Breast epithelium (tissue), 3 donors: ENCODE data around the gene HNMT.

Source experiments
- POLR2AphosphoS5 ChIP-seq, 3 donors: sonication (generic); formaldehyde crosslinking; IDR thresholded peaks; one replicate each; pipeline ENCODE4 v1.6.1; 2017; ENCODE audit warnings: antibody characterized with exemption in 3 of 3
- TF ChIP-seq, protein P1 (sequence below), 3 donors: fragments of 450-650 bp; IDR thresholded peaks; one replicate each; pipeline ENCODE4 v1.5.1; 2016 to 2017; ENCODE audit warnings: antibody characterized with exemption in 3 of 3, mild to moderate bottlenecking in 3 of 3, moderate library complexity in 3 of 3

DNA sequence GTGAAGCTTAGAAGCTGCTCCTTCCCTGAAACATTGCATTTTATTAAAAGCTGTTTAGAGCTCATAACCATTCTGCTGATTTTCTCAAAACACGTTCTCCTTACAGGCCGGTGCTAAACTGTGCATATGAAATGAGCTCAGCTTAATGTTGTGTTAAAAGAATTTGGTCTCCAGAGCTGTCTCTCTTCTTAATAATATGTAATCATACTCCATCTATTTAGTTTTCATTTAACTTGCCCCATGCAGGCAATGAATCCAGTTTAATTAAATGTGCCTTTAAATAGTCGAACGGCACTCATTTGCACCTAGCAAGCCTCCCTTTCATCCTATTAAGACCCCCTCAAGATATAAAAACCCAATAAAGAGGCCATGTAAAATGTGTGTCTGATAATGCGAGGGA is 76.3 kb downstream of the HNMT start:
- TF ChIP-seq, protein P1, sequence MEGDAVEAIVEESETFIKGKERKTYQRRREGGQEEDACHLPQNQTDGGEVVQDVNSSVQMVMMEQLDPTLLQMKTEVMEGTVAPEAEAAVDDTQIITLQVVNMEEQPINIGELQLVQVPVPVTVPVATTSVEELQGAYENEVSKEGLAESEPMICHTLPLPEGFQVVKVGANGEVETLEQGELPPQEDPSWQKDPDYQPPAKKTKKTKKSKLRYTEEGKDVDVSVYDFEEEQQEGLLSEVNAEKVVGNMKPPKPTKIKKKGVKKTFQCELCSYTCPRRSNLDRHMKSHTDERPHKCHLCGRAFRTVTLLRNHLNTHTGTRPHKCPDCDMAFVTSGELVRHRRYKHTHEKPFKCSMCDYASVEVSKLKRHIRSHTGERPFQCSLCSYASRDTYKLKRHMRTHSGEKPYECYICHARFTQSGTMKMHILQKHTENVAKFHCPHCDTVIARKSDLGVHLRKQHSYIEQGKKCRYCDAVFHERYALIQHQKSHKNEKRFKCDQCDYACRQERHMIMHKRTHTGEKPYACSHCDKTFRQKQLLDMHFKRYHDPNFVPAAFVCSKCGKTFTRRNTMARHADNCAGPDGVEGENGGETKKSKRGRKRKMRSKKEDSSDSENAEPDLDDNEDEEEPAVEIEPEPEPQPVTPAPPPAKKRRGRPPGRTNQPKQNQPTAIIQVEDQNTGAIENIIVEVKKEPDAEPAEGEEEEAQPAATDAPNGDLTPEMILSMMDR (IDR thresholded peaks at IDR 0.05): no peak
- no peak for TF ChIP-seq POLR2AphosphoS5 (IDR thresholded peaks at IDR 0.05)
